K562 (cell line): Measurements from ENCODE around the gene BTRC. TPM values are rescaled to one million over a fixed set of nuclear protein-coding genes. Genes with fewer than 3 reads are reported as not detected.

Experiments
- ATAC-seq: fragments of 200-7000 bp; cut with Tn5 transposase; 3 replicates; pipeline ENCODE4 v1.9.1; 2020; ENCODE audit warnings: moderate library complexity
- BruUV-seq: library from RNA; stranded (reverse); fragments of 400-500 nt; replicated peaks from 2 replicates; lab custom pipeline; 2021; lab: Mats Ljungman, UMichigan
- CTCF ChIA-PET: fragments of 300-600 bp; formaldehyde crosslinking; extraction: SDS; loops from one replicate; lab custom pipeline; 2021; ENCODE audit warnings: low intra/inter-chr PET ratio; lab: Yijun Ruan, JAX
- POLR2A ChIA-PET: fragments of 300-600, 350-650 bp; sonication (Branson Sonifier 250); formaldehyde crosslinking; extraction: SDS; loops from one replicate; lab custom pipeline; 2021; ENCODE audit warnings: antibody characterized with exemption, inconsistent platforms; lab: Yijun Ruan, JAX
- DNase-seq, 4 experiments: peaks; one replicate each; pipeline versions ENCODE4 v3.0.0 to v3.0.0-alpha.2; 2011 to 2018; ENCODE audit warnings: low spot score in 3 of 4, mixed read lengths in 3 of 4; ENCODE audit errors: extremely low read depth in 1 of 4
- FAIRE-seq: peaks from 2 replicates; lab custom pipeline; 2011; peaks lifted over from hg19 to GRCh38; lab: Jason Lieb, UNC
- H2AFZ ChIP-seq: 2 replicates; pipeline ENCODE4 v1.6.0; 2011; ENCODE audit warnings: low read depth, low read length, control low read depth, inconsistent platforms
- H3K27ac ChIP-seq: fragments of 200-600 bp; 3 replicates; pipeline ENCODE4 v1.8.0; 2011; ENCODE audit warnings: low read depth, mild to moderate bottlenecking, control low read depth, inconsistent platforms, low read length, moderate library complexity, mixed read lengths; ENCODE audit errors: extremely low read depth
- H3K27me3 ChIP-seq, 2 experiments: fragments of 300-600 bp in 1 of 2; 2 replicates in 1 of 2; 3 replicates in 1 of 2; pipeline versions ENCODE4 v1.6.0 to v1.8.0; 2011; ENCODE audit warnings: inconsistent platforms in 2 of 2, low read length in 2 of 2, mild to moderate bottlenecking in 1 of 2, mixed read lengths in 1 of 2, moderate library complexity in 1 of 2; ENCODE audit not compliant: control insufficient read depth in 2 of 2, insufficient read depth in 2 of 2
- H3K36me3 ChIP-seq: fragments of 300-600 bp; 3 replicates; pipeline ENCODE4 v1.8.0; 2011; ENCODE audit warnings: mild to moderate bottlenecking, low read length, inconsistent platforms; ENCODE audit not compliant: control insufficient read depth, insufficient read depth
- H3K4me1 ChIP-seq, 2 experiments: fragments of 200-600 bp in 1 of 2; replicated peaks in 1 of 2; 2 replicates in 1 of 2; 3 replicates in 1 of 2; pipeline versions ENCODE4 v1.5.1 to v1.8.0; 2011; ENCODE audit warnings: inconsistent platforms in 2 of 2, low read length in 2 of 2, mild to moderate bottlenecking in 1 of 2, mixed read lengths in 1 of 2, moderate library complexity in 1 of 2; ENCODE audit not compliant: control insufficient read depth in 2 of 2, insufficient read depth in 2 of 2
- H3K4me2 ChIP-seq: 2 replicates; pipeline ENCODE4 v1.6.1; 2011; ENCODE audit warnings: low read length, control low read depth, inconsistent platforms, mixed read lengths; ENCODE audit not compliant: insufficient read depth
- H3K4me3 ChIP-seq: fragments of 200-600 bp; sonication (generic), shearing (Covaris generic); 2 replicates; pipeline ENCODE4 v1.5.1; 2016; ENCODE audit warnings: control low read depth, inconsistent platforms
- H3K79me2 ChIP-seq: fragments of 200-600 bp; 3 replicates; pipeline ENCODE4 v1.8.0; 2011; ENCODE audit warnings: low read length, inconsistent platforms; ENCODE audit not compliant: control insufficient read depth, insufficient read depth
- H3K9ac ChIP-seq, 2 experiments: 2 replicates each; pipeline versions ENCODE4 v1.6.0 to v1.6.1; 2011; ENCODE audit warnings: low read depth in 2 of 2, low read length in 2 of 2, control low read depth in 1 of 2, inconsistent platforms in 1 of 2, mild to moderate bottlenecking in 1 of 2, mixed read lengths in 1 of 2; ENCODE audit not compliant: insufficient read depth in 1 of 2
- H3K9me1 ChIP-seq: one replicate; pipeline ENCODE4 v1.6.0; 2011; ENCODE audit warnings: inconsistent platforms, mild to moderate bottlenecking, low read length, moderate library complexity; ENCODE audit not compliant: control insufficient read depth, insufficient read depth
- H3K9me3 ChIP-seq: replicated peaks from 2 replicates; pipeline ENCODE4 v1.5.1; 2011; ENCODE audit warnings: low read depth, low read length, inconsistent platforms; ENCODE audit not compliant: control insufficient read depth, insufficient read depth
- H4K20me1 ChIP-seq: replicated peaks from 2 replicates; pipeline ENCODE4 v1.6.1; 2011; ENCODE audit warnings: low read length, inconsistent platforms, mixed read lengths; ENCODE audit not compliant: control insufficient read depth, insufficient read depth
- CHD2 ChIP-seq: IDR thresholded peaks from 2 replicates; pipeline ENCODE4 v1.6.1; 2011; ENCODE audit warnings: low read depth, low read length
- CREB1 ChIP-seq, 2 experiments: sonication (generic) in 1 of 2; formaldehyde crosslinking in 1 of 2; IDR thresholded peaks; 2 replicates each; pipeline versions ENCODE4 v1.6.1 to v1.8.0; 2012 to 2022; ENCODE audit warnings: inconsistent platforms in 1 of 2, mild to moderate bottlenecking in 1 of 2, missing genetic modification reagents in 1 of 2, moderate library complexity in 1 of 2
- DPF2 ChIP-seq: fragments of 450-650 bp; IDR thresholded peaks from 2 replicates; pipeline ENCODE4 v1.6.1; 2016
- E2F3 ChIP-seq: fragments of 250-450 bp; sonication (Bioruptor Pico); IDR thresholded peaks from 2 replicates; pipeline ENCODE4 v1.4.0; 2020; ENCODE audit warnings: mild to moderate bottlenecking
- FOXK2 ChIP-seq, 2 experiments: fragments of 450-650 bp; IDR thresholded peaks in 1 of 2; conservative IDR thresholded peaks in 1 of 2; 2 replicates each; pipeline ENCODE4 v1.6.1; 2016; ENCODE audit warnings: low read depth in 2 of 2, mild to moderate bottlenecking in 1 of 2
- FOXO4 ChIP-seq: fragments of 450-650 bp; formaldehyde crosslinking; IDR thresholded peaks from 2 replicates; pipeline ENCODE4 v1.4.0; 2020; ENCODE audit warnings: mild to moderate bottlenecking, moderate library complexity
- GATAD2B ChIP-seq: fragments of 450-650 bp; IDR thresholded peaks from 2 replicates; pipeline ENCODE4 v1.6.1; 2017; ENCODE audit warnings: mild to moderate bottlenecking, borderline replicate concordance
- HINFP ChIP-seq: fragments of 450-650 bp; conservative IDR thresholded peaks from 2 replicates; pipeline ENCODE4 v1.6.1; 2016; ENCODE audit warnings: missing genetic modification characterization, low read depth, mild to moderate bottlenecking, control low read depth, missing compliant biosample characterization
- HMG20B ChIP-seq: fragments of 250-450 bp; sonication (Bioruptor Pico); IDR thresholded peaks from 2 replicates; pipeline ENCODE4 v1.5.0; 2021; ENCODE audit warnings: mild to moderate bottlenecking
- KLF1 ChIP-seq: fragments of 450-650 bp; IDR thresholded peaks from 2 replicates; pipeline ENCODE4 v1.6.1; 2016; ENCODE audit warnings: missing genetic modification characterization, missing compliant biosample characterization
- NONO ChIP-seq, 2 experiments: fragments of 200-400 bp in 1 of 2; fragments of 450-650 bp in 1 of 2; formaldehyde crosslinking in 1 of 2; IDR thresholded peaks; 2 replicates each; pipeline ENCODE4 v1.6.1; 2017; ENCODE audit warnings: low read depth in 2 of 2, mild to moderate bottlenecking in 2 of 2, moderate library complexity in 2 of 2, low read length in 1 of 2
- PTTG1 ChIP-seq: fragments of 450-650 bp; IDR thresholded peaks from 2 replicates; pipeline ENCODE4 v1.6.1; 2016; ENCODE audit warnings: low read depth, mild to moderate bottlenecking, missing genetic modification characterization, missing compliant biosample characterization
- ZBTB7A ChIP-seq: IDR thresholded peaks from 2 replicates; pipeline ENCODE4 v1.6.1; 2011; ENCODE audit warnings: low read depth, mild to moderate bottlenecking, low read length, moderate library complexity, borderline replicate concordance; ENCODE audit not compliant: control insufficient read depth
- ZNF24 ChIP-seq: fragments of 450-650 bp; IDR thresholded peaks from 2 replicates; pipeline ENCODE4 v1.6.1; 2016
- ZZZ3 ChIP-seq: fragments of 450-650 bp; IDR thresholded peaks from 2 replicates; pipeline ENCODE4 v1.6.1; 2016; ENCODE audit warnings: antibody characterized with exemption, mild to moderate bottlenecking, moderate library complexity
- WGBS: fragments of 100-300 bp; shearing (Covaris generic); methylation state at CpG from one replicate; pipeline ENCODE4 v1.1.6; 2016; ENCODE audit warnings: low coverage, mixed read lengths; ENCODE audit not compliant: insufficient coverage; ENCODE audit errors: missing lambda C conversion rate; 5-methylcytosine and 5-hydroxymethylcytosine counted together
- in situ Hi-C: fragments of 300-500 bp; cut with MboI; formaldehyde crosslinking; loops from 4 replicates; pipeline ENCODE4 v1.15.0; 2018; ENCODE audit warnings: inconsistent platforms, mixed read lengths
- intact Hi-C: fragments of 100-400 bp; cut with micrococcal nuclease; formaldehyde crosslinking; loops from 2 replicates; pipeline ENCODE4 v1.14.2; 2022
- polyA plus RNA-seq, 8 experiments: library from polyadenylated mRNA; depleted of rRNA in 4 of 8; stranded (reverse) in 5 of 8; unstranded in 3 of 8; fragments of >200 nt; fragmentation: Nextera tagmentation in 2 of 8; fragmentation: Illumina TruSeq in 1 of 8; extraction: Ambion mirVana in 2 of 8; extraction: Trizol in 1 of 8; gene quantifications; 2 replicates each; pipeline versions ENCODE4 v1.2.1 to v1.2.3, GENCODE V29; 2011 to 2014; ENCODE audit warnings: inconsistent platforms in 1 of 8, missing spikeins in 1 of 8
- total RNA-seq, 7 experiments: library from RNA; depleted of rRNA in 6 of 7; stranded (reverse); fragments of >200 nt in 6 of 7; fragmentation: Illumina TruSeq in 2 of 7; extraction: Trizol in 2 of 7; gene quantifications; 2 replicates each; pipeline versions ENCODE4 v1.2.1 to v1.2.3, GENCODE V29; 2011 to 2021; ENCODE audit warnings: low replicate concordance in 1 of 7

BTRC gene
- total and polyA plus RNA-seq, 9 of the 15 experiments (the other 6 are each of a cell fraction or from before 2014, with no cell fraction given) = 1.6 to 15.4 (median 7.0) TPM

DNA sequence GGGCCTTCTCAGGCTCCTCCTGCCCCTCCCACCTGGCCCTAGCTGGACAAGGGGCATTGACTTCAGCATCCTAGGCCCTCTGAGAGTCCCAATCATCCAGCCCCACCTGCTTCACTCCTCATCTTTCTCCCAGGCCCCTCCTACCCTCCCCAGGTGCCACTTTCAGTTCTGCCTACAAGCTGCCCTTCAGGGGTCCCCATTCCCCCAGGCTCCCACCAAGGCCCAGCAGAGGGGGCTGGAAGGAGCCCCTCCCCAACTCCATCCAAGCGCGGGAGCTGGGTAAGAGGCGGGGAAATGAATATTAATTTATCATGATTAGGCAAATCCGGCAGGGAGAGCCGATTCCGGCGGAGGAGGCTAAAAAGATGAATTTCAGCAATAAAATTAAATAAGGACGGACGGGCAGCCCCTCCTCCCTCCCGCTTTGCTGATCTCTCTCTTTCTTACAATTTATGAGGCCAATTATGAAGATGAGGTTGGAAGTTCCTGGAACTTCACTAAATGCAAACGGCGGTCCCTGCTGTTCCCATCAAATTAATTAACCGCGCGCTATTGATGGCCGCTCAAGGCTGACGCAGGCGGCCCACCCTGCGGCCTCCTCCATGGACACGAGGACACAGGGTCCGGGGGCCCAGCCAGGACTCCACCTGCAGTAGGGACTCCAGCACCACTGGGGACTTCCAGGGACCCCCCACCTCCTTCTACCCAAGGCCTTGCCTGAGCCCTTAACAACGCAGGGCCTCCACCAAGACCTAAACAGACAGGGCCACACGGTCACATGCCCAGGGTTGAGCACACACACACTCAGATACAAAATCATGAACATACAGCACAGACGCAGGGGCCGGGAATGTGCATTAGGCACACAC, 220.2 kb downstream of the BTRC start:
- Histone ChIP-seq H3K36me3 (peaks cover 9% of the 10 kb centered on the region; the same call in 1 of the 3 replicates), H3K27me3 (no peaks in the 10 kb centered on the region), H3K79me2 (no peaks in the 10 kb centered on the region), H3K4me1 (peaks cover 32 to 65% of the 10 kb centered on the region in 2 experiments), H3K4me2 (no peak overlapping the region), H3K9ac (no peak overlapping the region), H3K9me3 (no peaks in the 10 kb centered on the region; the same call in 1 of the 2 replicates), H3K27ac (no peak overlapping the region; the same call in 2 of the 3 replicates), H3K4me3 (no peak overlapping the region), H4K20me1 (no peaks in the 10 kb centered on the region; the same call in 1 of the 2 replicates), H3K9me1 (peaks cover 9% of the 10 kb centered on the region), H2AFZ (no peak overlapping the region)
- TF ChIP-seq ZZZ3 (no peak), FOXO4 (no peak), NONO (IDR thresholded peaks at IDR 0.05; ENCODE audit: low read depth in 2 of 2, low read length in 1 of 2) (no peak), HMG20B (CRISPR knock-in tag) (no peak), GATAD2B (no peak), FOXK2 (conservative IDR thresholded peaks at IDR 0.05 in 1 of 2, IDR thresholded peaks at IDR 0.05 in 1 of 2; ENCODE audit: low read depth in 2 of 2) (no peak), E2F3 (CRISPR knock-in tag) (no peak), HINFP (no peak), ZNF24 (no peak), DPF2 (no peak), KLF1 (no peak), ZBTB7A (no peak), CHD2 (no peak), CREB1 (IDR thresholded peaks at IDR 0.05) (no peak), CREB1 (CRISPR knock-in tag; IDR thresholded peaks at IDR 0.05) (no peak), PTTG1 (tag) (no peak)
- CTCF ChIA-PET = no interaction called here
- intact Hi-C loops = loop anchor here (10.0 kb wide), 1 partner anchor 129 kb away; no protein-coding TSS in a partner anchor
- BruUV-seq = no TSS peak
- POLR2A ChIA-PET = interaction anchor here (1.2 kb wide), 1 partner anchor 221 kb away, joined by 3 read pairs; no protein-coding TSS in a partner anchor
- FAIRE-seq (no peak), DNase-seq (no peak), ATAC-seq (no peak)
- in situ Hi-C loops = loop anchor here (5.0 kb wide), 1 partner anchor 362 kb away; no protein-coding TSS in a partner anchor
- 98% methylated on average over 10 of the region's 25 CpGs for WGBS
